SJCRH30 (cell line): ENCODE data around the gene CYSLTR2. TPM values are rescaled to one million over a fixed set of nuclear protein-coding genes. Genes with fewer than 3 reads are reported as not detected.
A peak's percentile ranks its signal among the peaks of the same experiment; 100 is the strongest.
"Not testable (repeated sequence)": the region's sequence is repeated elsewhere in the genome, so short reads cannot be mapped to it uniquely, and the experiment has no call there.

Experiments used
- DNase-seq, 2 experiments: peaks; one replicate each; pipeline ENCODE4 v3.0.0-alpha.2; 2015 to 2020
- H3K27ac ChIP-seq: fragments of 250-450 bp; sonication (Bioruptor Pico); 2 replicates; pipeline ENCODE4 v1.5.1; 2020; ENCODE audit warnings: mild to moderate bottlenecking, moderate library complexity
- H3K27me3 ChIP-seq: fragments of 250-450 bp; sonication (Bioruptor Pico); 2 replicates; pipeline ENCODE4 v1.5.1; 2020; ENCODE audit warnings: mild to moderate bottlenecking, moderate library complexity
- H3K36me3 ChIP-seq: fragments of 250-450 bp; sonication (Bioruptor Pico); 2 replicates; pipeline ENCODE4 v1.5.1; 2020; ENCODE audit warnings: mild to moderate bottlenecking, moderate library complexity
- H3K4me1 ChIP-seq: fragments of 250-450 bp; sonication (Bioruptor Pico); 2 replicates; pipeline ENCODE4 v1.5.1; 2020; ENCODE audit warnings: mild to moderate bottlenecking, moderate library complexity
- H3K4me3 ChIP-seq: fragments of 250-450 bp; sonication (Bioruptor Pico); 2 replicates; pipeline ENCODE4 v1.5.1; 2020; ENCODE audit warnings: mild to moderate bottlenecking, moderate library complexity
- H3K9me3 ChIP-seq: fragments of 250-450 bp; sonication (Bioruptor Pico); replicated peaks from 2 replicates; pipeline ENCODE4 v1.5.1; 2020; ENCODE audit warnings: mild to moderate bottlenecking, moderate library complexity
- total RNA-seq: library from RNA; depleted of rRNA; stranded (reverse); fragments of >200 nt; shearing (Covaris generic); gene quantifications from 2 replicates; pipeline ENCODE4 v1.2.3, GENCODE V29; 2014

Gene CYSLTR2
- total RNA-seq, 1 experiment from 2014 or later = not detected

DNA sequence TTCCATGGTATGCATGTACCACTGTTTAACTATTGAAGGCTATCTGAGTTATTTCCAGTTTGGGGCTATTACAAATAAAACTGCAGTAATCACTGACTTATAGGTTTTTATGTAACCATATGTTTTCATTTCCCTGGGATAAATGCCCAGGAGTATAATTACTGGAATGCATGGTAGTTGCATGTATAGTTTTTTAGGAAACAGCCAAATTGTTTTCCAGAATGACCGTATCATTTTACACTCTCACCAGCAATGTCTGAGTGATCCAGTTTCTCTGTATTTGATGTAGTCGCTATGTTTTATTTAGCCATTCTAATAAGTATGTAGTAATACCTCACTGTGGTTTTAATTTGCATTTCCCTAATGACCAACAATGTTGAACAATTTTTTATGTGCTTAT, 42.0 kb downstream of the CYSLTR2 start:
- no peaks in the 10 kb centered on the region for H3K27me3 ChIP-seq
- H3K36me3 ChIP-seq = no peaks in the 10 kb centered on the region
- H3K27ac ChIP-seq = no peak overlapping the region
- no peaks in the 10 kb centered on the region for H3K4me1 ChIP-seq
- H3K4me3 ChIP-seq = no peak overlapping the region
- DNase-seq = no peak
- H3K9me3 ChIP-seq = no peaks in the 10 kb centered on the region

DNA sequence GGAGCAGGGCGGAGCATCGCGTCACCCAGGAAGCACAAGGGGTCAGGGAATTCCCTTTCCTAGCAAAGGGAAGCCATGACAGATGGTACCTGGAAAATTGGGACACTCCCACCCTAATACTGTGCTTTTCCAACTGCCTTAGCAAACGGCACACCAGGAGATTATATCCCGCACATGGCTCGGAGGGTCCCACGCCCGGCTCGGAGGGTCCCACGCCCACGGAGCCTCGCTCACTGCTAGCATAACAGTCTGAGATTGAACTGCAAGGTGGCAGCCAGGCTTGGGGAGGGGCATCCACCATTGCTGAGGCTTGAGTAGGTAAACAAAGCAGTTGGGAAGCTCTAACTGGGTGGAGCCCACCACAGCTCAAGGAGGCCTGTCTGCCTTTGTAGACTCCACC, 42.9 kb downstream of the CYSLTR2 start:
- DNase-seq, H3K4me3 ChIP-seq, H3K27me3 ChIP-seq, H3K4me1 ChIP-seq, H3K36me3 ChIP-seq, H3K9me3 ChIP-seq, H3K27ac ChIP-seq: not testable (repeated sequence)

- Histone ChIP-seq H3K27me3 (no peaks in the 10 kb centered on the region), H3K4me1 (no peaks in the 10 kb centered on the region), H3K36me3 (no peaks in the 10 kb centered on the region)
Measured at GRCh38 chr13:48707405-48707804, 53.7 kb downstream of the CYSLTR2 start.

DNA sequence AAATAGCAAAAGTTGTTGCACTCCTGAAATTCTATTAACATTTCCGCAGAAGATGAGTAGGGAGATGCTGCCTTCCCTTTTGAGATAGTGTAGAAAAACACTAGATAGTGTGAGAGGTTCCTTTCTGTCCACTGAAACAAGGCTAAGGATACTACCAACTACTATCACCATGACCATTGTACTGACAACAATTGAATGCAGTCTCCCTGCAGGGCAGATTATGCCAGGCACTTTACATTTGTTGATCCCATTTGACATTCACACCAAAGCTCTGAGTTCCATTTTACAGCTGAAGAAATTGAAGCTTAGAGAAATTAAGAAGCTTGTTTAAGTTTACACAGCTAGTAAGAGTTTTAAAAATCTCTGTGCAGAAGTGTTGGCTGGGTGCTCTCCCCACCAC, 55.0 kb downstream of the CYSLTR2 start:
- Histone ChIP-seq H3K27me3 (no peaks in the 10 kb centered on the region), H3K27ac (no peak overlapping the region), H3K9me3 (no peaks in the 10 kb centered on the region), H3K4me1 (no peaks in the 10 kb centered on the region), H3K4me3 (no peak overlapping the region), H3K36me3 (no peaks in the 10 kb centered on the region)
- no peak for DNase-seq

More at GRCh38 chr13:48707405-48707804, 53.7 kb downstream of the CYSLTR2 start:
- H3K27ac ChIP-seq = no peak overlapping the region
- no peak overlapping the region for H3K4me3 ChIP-seq
- no peak for DNase-seq
- H3K9me3 ChIP-seq = no peaks in the 10 kb centered on the region

DNA sequence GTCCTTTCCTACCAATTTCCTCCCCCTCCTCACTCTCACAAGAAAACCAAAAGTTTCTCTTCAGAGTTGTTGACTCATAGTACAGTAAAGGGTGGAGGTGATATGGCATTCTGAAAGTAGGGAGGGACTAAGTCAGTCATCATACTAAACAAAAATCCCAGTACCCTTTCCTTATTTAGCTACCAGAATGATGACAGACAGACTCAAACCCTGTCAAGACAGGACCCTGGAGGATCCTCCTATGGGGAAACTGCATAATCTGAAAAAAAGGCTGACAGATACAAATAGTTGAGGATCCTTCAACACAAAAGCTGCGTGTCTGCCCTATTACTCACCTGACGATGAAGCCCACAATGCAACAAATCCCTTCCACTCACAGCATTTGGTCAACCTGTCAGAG, 55.5 kb downstream of the CYSLTR2 start:
- no peaks in the 10 kb centered on the region for H3K27me3 ChIP-seq
- H3K27ac ChIP-seq = no peak overlapping the region
- no peaks in the 10 kb centered on the region for H3K9me3 ChIP-seq
- H3K36me3 ChIP-seq = no peaks in the 10 kb centered on the region
- DNase-seq = no peak
- no peaks in the 10 kb centered on the region for H3K4me1 ChIP-seq
- H3K4me3 ChIP-seq = no peak overlapping the region

DNA sequence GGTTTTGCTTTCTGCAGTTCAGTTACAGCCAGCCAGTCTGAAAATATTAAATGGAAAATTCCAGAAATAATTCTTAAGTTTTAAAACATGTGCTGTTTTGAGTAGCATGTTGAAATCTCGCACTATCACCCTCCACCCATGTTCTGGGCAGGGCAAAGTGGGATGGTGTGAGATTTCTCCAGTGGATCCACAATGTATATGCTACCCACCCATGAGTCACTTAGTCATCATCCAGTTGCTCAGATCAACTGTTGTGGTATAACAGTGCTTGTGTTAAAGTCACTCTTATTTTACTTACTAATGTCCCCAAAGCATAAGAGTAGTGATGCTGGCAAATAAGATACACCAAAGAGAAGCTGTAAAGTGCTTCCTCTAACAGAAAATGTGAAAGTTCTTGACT, 56.4 kb downstream of the CYSLTR2 start:
- H3K4me3 ChIP-seq = no peak overlapping the region
- no peaks in the 10 kb centered on the region for H3K4me1 ChIP-seq
- no peaks in the 10 kb centered on the region for H3K9me3 ChIP-seq
- DNase-seq = no peak
- H3K36me3 ChIP-seq = no peaks in the 10 kb centered on the region
- H3K27ac ChIP-seq = no peak overlapping the region
- no peaks in the 10 kb centered on the region for H3K27me3 ChIP-seq

DNA sequence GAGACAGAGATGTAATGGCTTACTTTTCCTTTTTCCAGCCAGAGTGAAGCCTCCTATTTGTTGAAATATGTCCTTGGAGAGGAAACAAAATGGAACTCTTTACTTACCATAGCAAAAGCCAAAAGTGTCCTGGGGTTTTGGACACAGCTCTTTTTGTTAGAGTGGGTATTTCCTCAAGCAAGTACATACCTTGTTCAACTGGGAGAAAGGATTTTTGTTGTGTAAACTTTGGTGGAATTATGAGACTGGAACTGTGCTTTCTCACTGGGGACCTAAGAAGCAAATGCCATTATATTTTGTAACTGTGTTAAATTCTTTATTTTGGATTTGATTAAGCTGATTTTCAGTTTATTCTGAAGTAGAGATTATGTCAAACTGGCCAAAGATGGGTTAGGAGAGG, 58.4 kb downstream of the CYSLTR2 start:
- H3K4me3 ChIP-seq = no peak overlapping the region
- no peak for DNase-seq
- no peaks in the 10 kb centered on the region for H3K4me1 ChIP-seq

DNA sequence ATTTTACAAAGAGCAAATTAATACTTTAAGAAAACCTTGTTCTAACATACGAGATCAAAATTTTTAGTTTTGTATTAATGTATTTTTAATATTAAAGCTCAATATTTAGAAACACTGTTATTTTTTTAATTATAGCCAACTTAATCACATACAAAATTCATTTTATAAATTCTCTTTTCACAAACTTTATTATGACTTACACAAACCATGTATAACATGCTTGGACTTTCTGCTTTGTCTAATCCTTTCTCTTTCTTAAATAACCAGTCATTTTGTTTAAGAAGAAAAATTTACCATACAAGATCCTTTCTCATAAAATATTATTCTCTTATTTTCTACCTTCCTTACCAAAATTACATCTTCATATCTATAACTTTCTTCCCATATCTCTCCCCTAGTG, 62.2 kb downstream of the CYSLTR2 start:
- no peaks in the 10 kb centered on the region for H3K27me3 ChIP-seq
- no peak for DNase-seq
- peaks cover 7% of the 10 kb centered on the region; the same call in 1 of the 2 replicates for H3K9me3 ChIP-seq
- no peak overlapping the region for H3K4me3 ChIP-seq
- H3K27ac ChIP-seq = no peak overlapping the region
- H3K36me3 ChIP-seq = no peaks in the 10 kb centered on the region
- no peaks in the 10 kb centered on the region for H3K4me1 ChIP-seq

More for the DNA sequence above, 58.4 kb downstream of the CYSLTR2 start:
- no peaks in the 10 kb centered on the region for H3K36me3 ChIP-seq
- H3K27ac ChIP-seq = no peak overlapping the region
- H3K27me3 ChIP-seq = no peaks in the 10 kb centered on the region
- peaks cover 7% of the 10 kb centered on the region; the same call in 1 of the 2 replicates for H3K9me3 ChIP-seq

DNA sequence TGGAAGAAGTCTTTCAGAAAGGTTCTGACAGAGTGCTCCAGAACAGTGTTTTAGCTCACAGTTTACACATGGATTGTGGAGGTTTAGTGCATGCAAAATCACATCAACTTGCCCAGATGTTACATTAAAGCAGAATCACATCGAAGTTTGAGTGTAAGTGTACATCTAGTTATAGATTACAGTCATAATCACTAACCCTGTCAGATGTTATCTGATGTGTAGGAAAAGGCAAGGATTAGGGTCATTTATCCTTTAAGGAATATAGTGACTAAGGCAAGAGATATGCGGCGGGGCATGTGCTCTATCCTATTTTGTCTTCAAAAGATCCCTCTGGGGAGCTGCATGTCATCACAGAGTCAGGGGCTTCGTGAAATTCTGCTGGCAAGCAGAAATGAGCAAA, 66.9 kb downstream of the CYSLTR2 start:
- Histone ChIP-seq H3K27ac (no peak overlapping the region), H3K4me3 (no peak overlapping the region), H3K36me3 (no peaks in the 10 kb centered on the region), H3K27me3 (no peaks in the 10 kb centered on the region), H3K4me1 (no peaks in the 10 kb centered on the region), H3K9me3 (peaks cover 4% of the 10 kb centered on the region; the same call in 1 of the 2 replicates)
- DNase-seq = no peak

GRCh38 chr13:48723168-48723567, 69.4 kb downstream of the CYSLTR2 start:
- Histone ChIP-seq H3K27ac (no peak overlapping the region), H3K9me3 (no peaks in the 10 kb centered on the region), H3K27me3 (no peaks in the 10 kb centered on the region), H3K4me3 (no peak overlapping the region), H3K4me1 (no peaks in the 10 kb centered on the region), H3K36me3 (no peaks in the 10 kb centered on the region)
- DNase-seq = no peak

GRCh38 chr13:48725271-48725670, 71.5 kb downstream of the CYSLTR2 start:
- no peaks in the 10 kb centered on the region for H3K36me3 ChIP-seq
- DNase-seq = no peak

GRCh38 chr13:48726711-48727110, 73.0 kb downstream of the CYSLTR2 start:
- Histone ChIP-seq H3K27me3 (no peaks in the 10 kb centered on the region), H3K27ac (no peak overlapping the region), H3K4me1 (no peaks in the 10 kb centered on the region), H3K36me3 (no peaks in the 10 kb centered on the region), H3K9me3 (no peaks in the 10 kb centered on the region), H3K4me3 (no peak overlapping the region)
- no peak for DNase-seq

More at GRCh38 chr13:48725271-48725670, 71.5 kb downstream of the CYSLTR2 start:
- Histone ChIP-seq H3K4me3 (no peak overlapping the region), H3K27me3 (no peaks in the 10 kb centered on the region), H3K4me1 (no peaks in the 10 kb centered on the region), H3K27ac (no peak overlapping the region), H3K9me3 (no peaks in the 10 kb centered on the region)

GRCh38 chr13:48727241-48728011, 73.7 kb downstream of the CYSLTR2 start:
- no peaks in the 10 kb centered on the region for H3K9me3 ChIP-seq
- no peak overlapping the region for H3K27ac ChIP-seq
- H3K4me3 ChIP-seq = no peak overlapping the region
- no peaks in the 10 kb centered on the region for H3K4me1 ChIP-seq
- DNase-seq = peak; percentile 13 to 41
- no peaks in the 10 kb centered on the region for H3K36me3 ChIP-seq
- no peaks in the 10 kb centered on the region for H3K27me3 ChIP-seq

DNA sequence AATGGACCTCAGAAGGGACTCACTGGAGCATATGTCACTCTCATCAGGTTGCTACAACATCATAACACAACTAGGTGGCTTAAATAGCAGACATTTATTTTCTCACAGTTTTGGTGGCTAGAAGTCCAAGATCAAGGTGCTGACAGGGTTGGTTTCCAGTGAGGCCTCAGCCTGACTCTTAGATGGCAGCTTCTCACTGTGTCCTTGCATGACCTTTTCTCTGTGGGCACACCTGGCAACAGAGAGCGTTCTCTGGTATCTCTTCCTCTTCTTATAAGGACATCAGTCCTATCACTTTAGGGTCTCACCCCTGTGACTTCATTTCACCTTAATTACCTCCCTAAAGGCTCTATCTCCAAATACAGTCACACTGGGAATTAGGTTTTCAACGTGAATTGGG, 74.5 kb downstream of the CYSLTR2 start:
- no peak for DNase-seq
- Histone ChIP-seq H3K27ac (no peak overlapping the region), H3K36me3 (no peaks in the 10 kb centered on the region), H3K9me3 (no peaks in the 10 kb centered on the region), H3K27me3 (no peaks in the 10 kb centered on the region), H3K4me3 (no peak overlapping the region), H3K4me1 (no peaks in the 10 kb centered on the region)

- H3K36me3 ChIP-seq = no peaks in the 10 kb centered on the region
- H3K4me3 ChIP-seq = no peak overlapping the region
- no peaks in the 10 kb centered on the region for H3K27me3 ChIP-seq
- H3K4me1 ChIP-seq = no peaks in the 10 kb centered on the region
- DNase-seq = no peak
- H3K27ac ChIP-seq = no peak overlapping the region
- no peaks in the 10 kb centered on the region for H3K9me3 ChIP-seq
Measured at GRCh38 chr13:48728876-48729275, 75.1 kb downstream of the CYSLTR2 start.

DNA sequence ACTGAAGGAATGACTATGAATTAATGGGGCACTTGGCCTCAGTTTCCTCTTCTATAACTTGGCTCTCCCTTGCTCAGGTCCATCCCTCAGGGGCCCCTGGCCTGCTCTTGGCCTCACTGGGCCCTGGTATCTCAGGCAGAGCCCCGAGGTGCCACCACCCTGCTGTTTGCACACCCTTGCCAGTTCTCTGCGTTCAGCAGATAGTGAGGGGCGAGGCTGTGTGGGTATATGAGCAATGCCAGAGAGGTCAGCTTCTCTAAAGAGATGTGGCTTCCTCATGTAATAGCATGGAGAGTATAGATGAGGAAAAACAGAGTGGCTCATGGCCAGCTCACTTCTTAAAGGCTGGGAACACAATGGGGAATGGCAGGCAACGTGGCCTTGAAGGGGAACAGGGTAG, 76.1 kb downstream of the CYSLTR2 start:
- no peak for DNase-seq
- no peaks in the 10 kb centered on the region for H3K4me1 ChIP-seq
- no peaks in the 10 kb centered on the region for H3K9me3 ChIP-seq

More for the DNA sequence above, 76.1 kb downstream of the CYSLTR2 start:
- H3K27ac ChIP-seq = no peak overlapping the region
- H3K4me3 ChIP-seq = no peak overlapping the region
- H3K27me3 ChIP-seq = no peaks in the 10 kb centered on the region
- no peaks in the 10 kb centered on the region for H3K36me3 ChIP-seq
